ENCODE results near the gene LRP11. TPM values are rescaled to one million over a fixed set of nuclear protein-coding genes. Genes with fewer than 3 reads are reported as not detected.

Gene LRP11
- total RNA-seq, 4 donors from 2014 or later = 56.0 to 98.3 (median 78.4) TPM

GRCh38 chr6:149881860-149882259, 17.7 kb upstream of the LRP11 start:
- WGBS, 2 donors = 91 to 94% methylated on average over 2 of the region's 2 CpGs
- TF ChIP-seq POLR2A (IDR thresholded peaks at IDR 0.05) = no peak
- TF ChIP-seq, protein P1, sequence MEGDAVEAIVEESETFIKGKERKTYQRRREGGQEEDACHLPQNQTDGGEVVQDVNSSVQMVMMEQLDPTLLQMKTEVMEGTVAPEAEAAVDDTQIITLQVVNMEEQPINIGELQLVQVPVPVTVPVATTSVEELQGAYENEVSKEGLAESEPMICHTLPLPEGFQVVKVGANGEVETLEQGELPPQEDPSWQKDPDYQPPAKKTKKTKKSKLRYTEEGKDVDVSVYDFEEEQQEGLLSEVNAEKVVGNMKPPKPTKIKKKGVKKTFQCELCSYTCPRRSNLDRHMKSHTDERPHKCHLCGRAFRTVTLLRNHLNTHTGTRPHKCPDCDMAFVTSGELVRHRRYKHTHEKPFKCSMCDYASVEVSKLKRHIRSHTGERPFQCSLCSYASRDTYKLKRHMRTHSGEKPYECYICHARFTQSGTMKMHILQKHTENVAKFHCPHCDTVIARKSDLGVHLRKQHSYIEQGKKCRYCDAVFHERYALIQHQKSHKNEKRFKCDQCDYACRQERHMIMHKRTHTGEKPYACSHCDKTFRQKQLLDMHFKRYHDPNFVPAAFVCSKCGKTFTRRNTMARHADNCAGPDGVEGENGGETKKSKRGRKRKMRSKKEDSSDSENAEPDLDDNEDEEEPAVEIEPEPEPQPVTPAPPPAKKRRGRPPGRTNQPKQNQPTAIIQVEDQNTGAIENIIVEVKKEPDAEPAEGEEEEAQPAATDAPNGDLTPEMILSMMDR (IDR thresholded peaks at IDR 0.05) = no peak
- no peak overlapping the region for H3K4me3 ChIP-seq (ENCODE audit: low read depth, poor library complexity, severe bottlenecking)
- DNase-seq (ENCODE audit: low spot score in 2 of 2) = no peak
- intact Hi-C loops (cut with DNase I; ENCODE audit: low total_unique reads) = no loop called here

- DNase-seq (ENCODE audit: low spot score in 2 of 2) = no peak
- no peak overlapping the region for H3K4me3 ChIP-seq (ENCODE audit: low read depth, poor library complexity, severe bottlenecking)
- intact Hi-C loops (cut with DNase I; ENCODE audit: low total_unique reads) = no loop called here
- 79 to 81% methylated on average over 7 to 10 of the region's 10 CpGs for WGBS, 2 donors
- no peak for TF ChIP-seq POLR2A (IDR thresholded peaks at IDR 0.05)
- TF ChIP-seq, protein P1 (IDR thresholded peaks at IDR 0.05) = no peak
Measured at GRCh38 chr6:149881066-149881766, 17.1 kb upstream of the LRP11 start.

DNA sequence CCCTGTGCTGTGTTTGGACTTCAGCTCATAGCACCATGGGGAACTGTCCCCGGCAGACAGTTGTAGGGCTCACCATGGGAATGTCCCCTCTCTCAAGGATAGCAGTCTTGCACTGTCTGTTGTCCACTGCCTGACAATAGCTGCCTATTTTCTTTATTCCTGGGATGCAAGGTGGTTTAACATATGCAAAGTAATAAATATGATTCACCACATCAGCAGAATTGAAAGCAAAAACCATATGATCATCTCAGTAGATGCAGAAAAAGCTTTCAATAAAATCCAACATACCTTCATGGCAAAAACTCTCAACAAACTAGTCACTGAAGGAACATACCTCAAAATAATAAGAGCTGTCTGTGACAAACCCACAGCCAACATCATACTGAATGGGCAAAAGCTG, 13.5 kb upstream of the LRP11 start:
- 100% methylated on average over 1 of the region's 1 CpG for WGBS, 2 donors

GRCh38 chr6:149876241-149876933, 12.2 kb upstream of the LRP11 start:
- no peak for DNase-seq (ENCODE audit: low spot score in 2 of 2)
- TF ChIP-seq, protein P1 (IDR thresholded peaks at IDR 0.05) = no peak
- no peak for TF ChIP-seq POLR2A (IDR thresholded peaks at IDR 0.05)
- 73 to 77% methylated on average over 3 of the region's 3 CpGs for WGBS, 2 donors
- intact Hi-C loops (cut with DNase I; ENCODE audit: low total_unique reads) = no loop called here
- no peak overlapping the region for H3K4me3 ChIP-seq (ENCODE audit: low read depth, poor library complexity, severe bottlenecking)

More for the DNA sequence above, 13.5 kb upstream of the LRP11 start:
- intact Hi-C loops (cut with DNase I; ENCODE audit: low total_unique reads) = no loop called here
- DNase-seq (ENCODE audit: low spot score in 2 of 2) = no peak
- TF ChIP-seq, protein P1 (IDR thresholded peaks at IDR 0.05) = no peak
- no peak for TF ChIP-seq POLR2A (IDR thresholded peaks at IDR 0.05)
- no peak overlapping the region for H3K4me3 ChIP-seq (ENCODE audit: low read depth, poor library complexity, severe bottlenecking)

- DNase-seq (ENCODE audit: low spot score in 2 of 2) = no peak
- WGBS, 2 donors = 82 to 90% methylated on average over 1 of the region's 1 CpG
- TF ChIP-seq, protein P1 (IDR thresholded peaks at IDR 0.05) = no peak
- no peak for TF ChIP-seq POLR2A (IDR thresholded peaks at IDR 0.05)
- H3K4me3 ChIP-seq (ENCODE audit: low read depth, poor library complexity, severe bottlenecking) = no peak overlapping the region
- intact Hi-C loops (cut with DNase I; ENCODE audit: low total_unique reads) = no loop called here
Measured at GRCh38 chr6:149872233-149872632, 8.1 kb upstream of the LRP11 start.

Measured in lower leg skin (tissue), 4 donors.